ENCODE measurements around the gene RAD18.

DNA sequence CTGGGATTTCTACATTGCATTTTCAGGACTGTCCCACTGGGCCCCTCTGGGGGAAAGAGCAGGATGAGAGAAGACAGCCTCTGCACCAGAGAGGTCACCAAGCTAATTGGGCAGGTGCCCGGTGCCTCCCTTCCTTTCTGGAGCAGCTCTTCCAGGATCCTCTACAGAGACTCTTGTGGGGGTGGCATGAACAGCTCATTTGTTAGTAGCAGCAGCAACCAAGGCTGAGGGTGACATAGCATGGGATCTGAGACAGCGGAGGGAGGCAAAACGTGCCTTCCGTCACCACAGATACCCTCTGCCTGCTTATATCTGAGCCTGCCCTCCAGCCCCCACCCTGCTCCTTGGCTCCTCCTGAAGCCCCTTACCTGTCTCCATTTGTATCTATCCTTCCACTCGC, 110.8 kb downstream of the RAD18 start:
- TF ChIP-seq POLR2AphosphoS5 (IDR thresholded peaks at IDR 0.05; ENCODE audit: low read depth, low read length) (no peak), POLR2A (IDR thresholded peaks at IDR 0.05; ENCODE audit: low read depth, low read length) (no peak), TAF1 (IDR thresholded peaks at IDR 0.05; ENCODE audit: borderline replicate concordance, low read depth, low read length) (no peak)
